Epithelial cell of proximal tubule (primary cell): ENCODE measurements around the gene SREBF1. TPM values are rescaled to one million over a fixed set of nuclear protein-coding genes. Genes with fewer than 3 reads are reported as not detected.
A peak's percentile ranks its signal among the peaks of the same experiment; 100 is the strongest.

ENCODE experiments used
- DNase-seq: peaks from one replicate; pipeline ENCODE4 v3.0.0-alpha.2; 2011; ENCODE audit warnings: low read depth
- H3K4me3 ChIP-seq: 2 replicates; pipeline ENCODE4 v1.5.1; 2011; ENCODE audit warnings: low read depth, mild to moderate bottlenecking, low read length
- CTCF ChIP-seq: conservative IDR thresholded peaks from 2 replicates; pipeline ENCODE4 v1.5.1; 2012; ENCODE audit warnings: low read depth, mild to moderate bottlenecking, low read length
- total RNA-seq: library from RNA; depleted of rRNA; stranded (reverse); fragments of >200 nt; gene quantifications from 2 replicates; pipeline ENCODE4 v1.2.3, GENCODE V29; 2015

The SREBF1 gene
- total RNA-seq, 1 donor from 2014 or later, result 58.3 TPM

- no peak for TF ChIP-seq CTCF
- no peak overlapping the region for H3K4me3 ChIP-seq
- DNase-seq, result no peak
These were observed 47.4 kb downstream of the SREBF1 start for GRCh38 chr17:17789410-17789809.

GRCh38 chr17:17788967-17789366 is 47.8 kb downstream of the SREBF1 start:
- H3K4me3 ChIP-seq, result no peak overlapping the region
- no peak for DNase-seq
- TF ChIP-seq CTCF, result no peak

GRCh38 chr17:17787568-17787967 is 49.2 kb downstream of the SREBF1 start:
- TF ChIP-seq CTCF, result no peak
- H3K4me3 ChIP-seq, result no peak overlapping the region
- no peak for DNase-seq

GRCh38 chr17:17786998-17787397 is 49.8 kb downstream of the SREBF1 start:
- DNase-seq, result no peak
- H3K4me3 ChIP-seq, result no peak overlapping the region
- no peak for TF ChIP-seq CTCF

GRCh38 chr17:17785407-17785806 is 51.4 kb downstream of the SREBF1 start:
- no peak for DNase-seq

GRCh38 chr17:17784657-17785267 is 52.0 kb downstream of the SREBF1 start:
- peak; percentile 37 for TF ChIP-seq CTCF
- no peak for DNase-seq
- no peak overlapping the region for H3K4me3 ChIP-seq

More at GRCh38 chr17:17785407-17785806, 51.4 kb downstream of the SREBF1 start:
- no peak for TF ChIP-seq CTCF
- no peak overlapping the region for H3K4me3 ChIP-seq
